ENCODE results near the gene XRCC4.
"Not testable (repeated sequence)": the region's sequence is repeated elsewhere in the genome, so short reads cannot be mapped to it uniquely, and the experiment has no call there.

The XRCC4 gene

DNA sequence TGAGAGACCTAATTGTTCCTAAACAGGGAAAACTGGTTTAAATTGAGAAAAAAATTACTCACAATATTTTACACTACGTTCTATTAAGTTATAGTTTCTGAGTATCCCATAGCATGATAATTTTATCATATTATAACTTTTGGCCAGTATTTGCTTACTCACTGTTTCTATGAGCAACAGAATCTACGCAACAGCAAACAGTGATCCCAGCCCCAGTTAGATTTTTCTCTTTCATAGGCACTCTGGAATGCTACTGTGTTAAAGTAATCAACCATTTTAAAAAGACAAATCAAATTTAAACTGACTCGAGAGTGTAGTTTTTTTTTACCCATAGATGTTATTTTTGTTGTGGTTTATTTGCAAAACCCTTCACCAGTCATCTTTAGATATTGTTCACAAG, 107.2 kb downstream of the XRCC4 start:
- DNase-seq (ENCODE audit: low read depth), result no peak

DNA sequence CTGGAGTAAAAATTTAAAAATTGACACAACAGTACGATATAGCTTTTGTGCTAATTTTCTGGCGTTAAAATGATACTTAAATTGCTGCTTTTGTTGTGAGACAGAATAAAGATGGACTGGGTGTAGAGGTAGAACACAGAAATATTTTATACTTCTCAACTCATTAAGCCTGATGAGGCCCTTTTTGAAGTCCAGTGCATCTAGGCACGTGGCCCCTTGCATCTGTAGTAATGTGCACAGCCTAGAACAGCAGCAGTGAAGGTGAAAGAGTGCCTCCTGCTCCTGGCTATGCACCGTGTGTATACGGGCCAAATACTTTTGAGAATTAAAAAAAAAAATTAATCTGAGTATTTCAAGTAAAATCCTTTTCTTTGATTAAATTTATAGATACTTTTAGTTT, 115.6 kb downstream of the XRCC4 start:
- DNase-seq (ENCODE audit: low read depth), result no peak

DNA sequence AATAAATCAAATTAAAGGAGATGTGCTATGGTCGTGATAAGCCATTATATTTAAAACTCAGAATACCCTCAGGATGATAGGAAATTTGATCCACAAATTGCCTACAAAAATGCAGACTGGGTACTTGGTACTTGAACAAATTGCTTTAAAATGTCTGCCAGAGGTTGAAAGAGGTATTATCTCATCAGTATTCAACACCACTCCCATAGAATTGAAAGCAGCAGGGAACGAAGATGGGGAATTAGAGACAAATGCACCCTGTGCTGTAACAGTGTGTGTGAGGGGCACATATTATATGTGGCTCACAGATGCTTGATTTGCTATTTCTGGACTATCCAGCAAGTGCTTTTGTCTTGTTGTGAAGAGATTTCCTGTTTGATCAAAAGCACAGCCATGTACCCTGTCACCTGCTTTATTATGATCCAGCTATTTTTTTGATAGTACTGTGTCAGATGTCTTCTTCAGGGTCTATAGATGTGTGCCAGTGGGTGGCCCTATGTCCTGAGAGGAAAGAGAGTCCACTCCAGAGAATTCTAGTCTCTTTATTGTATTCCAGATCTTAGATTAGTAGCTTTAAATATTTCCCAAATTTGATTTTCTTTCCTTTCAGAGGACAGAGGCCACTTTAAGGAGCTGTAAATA, 120.1 kb downstream of the XRCC4 start:
- no peak for DNase-seq (ENCODE audit: low read depth)

DNA sequence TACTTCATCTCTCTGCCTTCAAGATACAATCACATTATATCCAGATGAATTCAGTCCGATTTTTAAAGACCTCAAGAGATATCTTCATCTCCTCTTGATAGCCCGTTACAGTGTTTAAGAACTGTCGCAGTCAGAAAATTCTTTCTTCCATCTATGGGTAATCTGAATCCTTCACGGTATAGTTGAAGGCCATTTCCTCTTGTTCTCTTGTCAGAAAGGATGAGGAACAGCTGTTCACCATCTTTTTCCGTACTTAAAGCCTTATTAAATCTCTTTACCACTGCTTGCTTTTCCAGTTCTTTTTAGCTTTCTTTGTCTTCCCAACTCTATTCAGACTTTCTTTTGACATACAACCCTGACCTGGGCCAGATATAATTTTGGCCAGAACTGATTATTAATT, 121.8 kb downstream of the XRCC4 start:
- DNase-seq (ENCODE audit: low read depth), result no peak

DNA sequence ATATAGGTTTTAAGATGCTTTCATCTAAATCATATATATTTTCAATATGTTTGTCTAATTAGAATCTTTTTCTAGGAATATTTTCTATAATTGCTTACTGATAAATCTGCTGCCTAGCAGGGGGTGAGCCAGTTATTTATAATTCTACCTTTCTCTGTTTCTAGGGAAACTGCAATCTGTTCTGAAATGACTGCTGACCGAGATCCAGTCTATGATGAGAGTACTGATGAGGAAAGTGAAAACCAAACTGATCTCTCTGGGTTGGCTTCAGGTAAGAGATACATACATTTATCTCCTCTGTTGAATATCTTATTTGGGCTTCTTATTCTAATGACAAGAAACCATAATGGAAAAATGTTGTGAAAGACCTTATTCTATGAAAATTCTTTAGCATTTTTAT, 127.3 kb downstream of the XRCC4 start:
- DNase-seq (ENCODE audit: low read depth), result no peak

DNA sequence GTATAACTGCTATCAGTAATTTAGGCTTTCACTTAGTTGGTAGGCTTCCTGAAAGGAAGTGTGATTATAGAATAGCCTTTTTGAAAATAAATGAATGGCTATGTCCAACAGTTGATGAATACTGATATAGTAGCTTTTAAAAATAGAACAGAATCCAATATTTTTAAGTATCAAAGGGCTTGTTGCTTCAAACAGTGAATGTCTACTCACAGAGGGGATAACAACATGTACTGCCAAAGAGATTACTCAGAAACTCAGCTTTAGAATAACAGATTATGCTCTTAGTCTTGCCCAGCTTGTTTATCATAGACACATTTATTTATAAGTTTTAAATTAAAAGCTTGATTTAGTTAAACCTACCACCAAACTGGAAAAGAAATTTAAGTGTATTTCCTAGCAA, 132.6 kb downstream of the XRCC4 start:
- no peak for DNase-seq (ENCODE audit: low read depth)

DNA sequence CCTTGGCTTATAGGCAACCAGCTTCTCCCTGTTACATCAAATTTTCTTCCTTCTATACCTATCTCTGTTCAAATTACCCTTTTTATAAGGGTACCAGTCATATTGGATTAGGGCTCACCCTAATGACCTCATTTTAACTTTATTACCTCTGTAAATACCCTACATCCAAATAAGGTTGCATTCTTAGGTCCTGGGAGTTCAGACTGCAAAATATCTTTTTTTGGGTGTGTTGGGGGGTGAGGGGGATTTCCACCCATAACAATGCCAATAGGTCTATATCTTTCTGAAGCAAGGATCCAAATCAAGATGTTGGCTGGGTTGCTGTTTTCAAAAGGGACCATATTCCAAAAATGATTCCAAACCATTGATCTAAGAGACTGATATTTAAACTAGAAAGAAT, 141.7 kb downstream of the XRCC4 start:
- no peak for DNase-seq (ENCODE audit: low read depth)

DNA sequence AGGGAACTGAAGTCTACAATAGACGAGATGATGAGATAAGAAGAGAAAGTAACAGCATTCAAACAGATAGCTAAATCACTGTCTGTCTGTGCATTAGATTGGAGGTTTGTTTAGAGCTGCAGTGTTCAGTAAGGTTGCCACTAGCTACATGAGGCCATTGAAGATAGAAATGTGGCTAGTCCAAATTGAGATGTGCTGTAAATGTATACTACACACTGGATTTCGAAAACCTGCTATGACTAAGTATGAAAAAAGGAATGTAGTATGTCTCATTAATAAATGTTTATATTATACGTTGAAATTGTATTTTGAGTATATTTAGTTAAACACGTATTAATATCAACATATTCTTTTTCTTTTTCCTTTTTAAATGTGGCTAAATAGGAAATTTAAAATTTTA, 142.1 kb downstream of the XRCC4 start:
- DNase-seq (ENCODE audit: low read depth), result no peak

DNA sequence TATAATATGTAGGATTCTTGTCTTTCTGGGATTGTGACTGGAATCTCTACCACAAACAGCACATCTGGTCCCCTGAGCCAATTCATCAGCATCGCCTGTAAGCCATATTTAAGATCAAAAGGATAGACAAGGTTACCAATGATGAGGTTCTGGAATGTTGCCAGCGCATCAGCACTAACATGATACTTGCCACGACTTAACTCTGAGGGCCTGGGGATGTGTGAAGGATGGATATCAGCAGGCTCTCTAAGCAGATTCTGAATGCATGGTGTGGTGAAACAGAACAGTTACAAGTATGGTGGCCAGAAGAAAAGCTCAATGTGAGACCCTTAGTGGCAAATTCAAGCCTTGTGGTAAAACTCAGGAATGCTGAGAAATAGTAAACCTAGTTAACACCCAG, 143.0 kb downstream of the XRCC4 start:
- DNase-seq (ENCODE audit: low read depth), result no peak

DNA sequence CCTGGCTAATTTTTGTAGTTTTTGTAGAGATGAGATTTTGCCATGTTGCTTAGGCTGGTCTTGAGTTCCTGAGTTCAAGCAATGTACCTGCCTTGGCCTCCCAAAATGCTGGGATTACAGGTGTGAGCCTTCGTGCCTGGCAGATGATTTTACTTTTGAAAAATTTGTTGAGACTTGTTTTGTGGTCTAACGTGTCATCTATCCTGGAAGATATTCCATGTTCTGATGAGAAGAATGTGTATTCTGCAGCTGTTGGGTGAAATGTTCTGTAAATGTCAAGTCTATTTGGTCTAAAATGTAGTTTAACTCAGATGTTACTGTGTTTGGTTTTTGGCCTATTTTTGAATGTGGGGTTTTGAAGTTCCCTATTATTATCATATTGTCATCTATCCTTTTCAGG, 145.6 kb downstream of the XRCC4 start:
- DNase-seq (ENCODE audit: low read depth), result no peak

DNA sequence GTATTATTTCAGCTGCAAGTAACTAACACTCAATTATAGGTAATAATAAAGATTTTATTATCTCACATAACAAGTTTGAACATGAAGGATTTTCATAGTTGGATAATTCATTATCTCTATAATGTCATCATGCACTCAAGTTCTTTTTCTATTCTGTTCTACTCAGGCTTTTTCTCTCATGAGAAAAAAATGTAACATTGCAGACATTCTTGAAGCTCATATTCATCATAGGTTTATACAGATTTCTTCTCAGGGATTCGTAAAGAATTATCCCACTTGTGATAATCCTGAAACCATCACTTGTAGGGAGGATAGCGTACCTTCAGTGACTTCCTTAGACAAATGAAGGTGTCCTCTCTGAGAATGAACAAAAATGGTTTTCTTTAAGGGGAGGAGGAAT, 150.3 kb downstream of the XRCC4 start:
- no peak for DNase-seq (ENCODE audit: low read depth)

DNA sequence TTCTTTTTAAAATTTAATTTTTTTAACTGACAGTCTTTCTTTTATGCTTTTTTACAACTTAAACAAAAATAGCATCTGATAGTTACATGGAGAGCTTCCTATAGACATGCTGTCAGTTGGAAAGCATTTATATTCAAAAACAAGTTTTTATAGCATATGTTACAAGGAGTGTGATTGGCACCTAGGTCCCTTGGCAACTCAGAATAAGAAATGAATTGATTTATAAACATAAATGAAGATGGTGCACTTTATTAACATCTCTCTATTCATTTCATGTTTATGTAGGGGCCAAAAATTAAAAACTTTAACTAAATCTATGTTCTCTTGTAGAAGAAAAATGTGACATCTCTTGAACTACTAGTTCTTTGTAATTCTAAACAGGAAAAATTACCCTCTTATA, 153.2 kb downstream of the XRCC4 start:
- DNase-seq (ENCODE audit: low read depth), result no peak

DNA sequence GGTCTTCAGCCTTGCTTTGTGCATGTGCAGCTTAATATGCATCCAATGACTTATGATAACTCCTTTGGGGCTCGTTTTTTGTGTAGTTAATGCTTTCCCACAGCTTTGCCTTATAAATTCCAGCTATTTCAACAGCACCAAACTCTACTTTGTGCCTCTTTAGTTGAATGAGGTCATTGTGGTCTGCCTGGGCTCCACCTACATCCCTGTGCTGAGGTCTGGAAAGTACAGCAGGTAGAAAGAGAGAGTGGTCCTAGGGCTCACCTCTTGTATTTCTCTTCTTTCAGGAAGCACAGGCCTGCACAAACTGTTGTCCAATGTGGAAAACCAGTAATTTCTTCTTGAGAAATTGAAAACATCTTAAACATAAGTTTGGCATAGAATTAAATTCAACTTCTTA, 167.2 kb downstream of the XRCC4 start:
- DNase-seq (ENCODE audit: low read depth), result no peak

DNA sequence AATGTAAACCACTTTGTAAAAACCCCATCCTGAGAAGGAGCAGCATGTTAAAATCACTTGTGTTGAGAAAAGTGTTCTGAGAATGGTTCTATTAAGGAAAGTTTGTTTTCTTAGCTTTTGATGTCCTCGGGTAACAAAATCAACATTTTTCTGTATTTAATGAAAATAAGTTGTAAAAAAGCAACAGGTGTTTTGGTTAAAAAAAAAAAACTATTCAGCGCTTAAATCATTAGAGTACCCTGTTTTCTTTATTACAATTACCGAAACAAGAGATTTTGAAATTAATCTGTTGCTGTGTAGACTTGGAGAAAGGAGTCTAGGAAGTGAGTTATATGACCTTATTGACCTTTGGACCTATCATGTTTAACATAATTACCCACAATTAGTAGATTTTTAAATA, 167.7 kb downstream of the XRCC4 start:
- DNase-seq (ENCODE audit: low read depth), result no peak

DNA sequence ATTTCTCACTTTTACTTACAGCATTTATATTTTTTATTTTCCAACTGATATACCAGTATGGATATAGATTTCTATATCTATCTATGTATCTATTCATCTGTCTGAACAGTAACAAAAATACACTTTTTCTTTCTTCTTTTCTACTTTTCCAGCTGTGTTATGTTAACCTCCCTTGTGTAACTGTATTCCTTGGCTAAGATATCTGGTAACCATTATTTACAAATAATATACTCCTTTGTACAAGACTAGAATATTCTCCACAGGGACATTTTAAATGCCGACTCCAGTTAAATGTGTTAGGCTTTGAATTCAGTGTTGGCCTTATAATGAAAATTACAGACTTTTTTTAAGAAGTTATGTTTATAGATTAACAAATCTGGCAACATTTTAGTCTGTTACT, 168.7 kb downstream of the XRCC4 start:
- no peak for DNase-seq (ENCODE audit: low read depth)

DNA sequence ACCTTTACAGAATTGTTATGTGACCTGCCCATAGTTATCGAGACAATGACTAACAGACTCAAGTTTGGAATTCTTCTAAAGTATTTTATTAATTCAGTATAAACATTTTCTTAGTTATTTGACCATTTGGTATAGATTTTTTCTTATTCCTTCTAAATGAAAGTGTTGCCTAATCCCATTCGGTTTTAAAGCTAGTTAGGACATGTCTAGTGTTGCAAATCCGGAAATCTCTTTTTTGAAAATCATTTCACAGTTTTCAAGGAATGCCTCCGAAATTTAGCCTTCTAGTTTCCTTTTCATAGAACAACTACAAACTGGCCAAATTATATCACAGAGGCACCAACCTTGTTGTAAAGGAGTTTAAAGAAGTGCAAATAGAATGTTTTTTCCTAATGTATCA, 171.8 kb downstream of the XRCC4 start:
- no peak for DNase-seq (ENCODE audit: low read depth)

DNA sequence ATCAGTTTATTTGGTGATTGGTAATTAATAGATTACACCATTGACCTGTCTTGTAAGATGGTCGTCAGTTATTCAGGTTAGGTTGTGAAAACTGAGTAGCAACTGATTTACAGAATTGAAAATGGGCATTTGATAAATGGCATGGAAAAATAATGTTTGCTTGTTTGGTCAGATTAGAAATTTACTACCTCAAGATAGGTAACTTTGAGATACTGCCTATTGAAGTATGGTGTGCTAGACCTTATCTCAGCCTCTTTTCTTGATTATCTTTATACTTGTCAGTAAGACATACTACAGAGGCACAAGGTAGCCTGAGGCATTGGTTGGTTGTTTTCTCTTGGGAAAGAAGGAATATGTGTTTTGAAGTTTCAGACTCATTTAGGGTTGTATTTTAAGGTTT, 174.5 kb downstream of the XRCC4 start:
- no peak for DNase-seq (ENCODE audit: low read depth)

DNA sequence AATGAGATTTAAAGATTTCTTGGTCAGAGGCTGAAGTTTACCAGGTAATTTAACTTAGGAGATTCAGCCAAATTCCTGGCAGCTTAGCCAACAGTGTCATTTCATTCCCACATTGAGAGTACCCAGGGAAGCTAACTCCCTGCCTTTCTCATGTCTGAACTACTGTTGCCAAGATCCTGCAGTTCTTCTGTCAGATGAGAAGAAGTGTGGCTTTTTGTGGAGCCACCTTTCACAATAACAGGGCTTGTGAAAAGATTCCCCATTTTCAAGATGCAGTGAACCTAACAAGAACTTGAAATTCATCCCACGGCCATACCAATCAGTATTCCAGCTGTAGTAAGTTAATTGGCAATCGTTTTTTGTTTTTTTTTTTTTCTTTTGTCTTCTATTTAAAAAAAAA, 176.4 kb downstream of the XRCC4 start:
- no peak for DNase-seq (ENCODE audit: low read depth)

DNA sequence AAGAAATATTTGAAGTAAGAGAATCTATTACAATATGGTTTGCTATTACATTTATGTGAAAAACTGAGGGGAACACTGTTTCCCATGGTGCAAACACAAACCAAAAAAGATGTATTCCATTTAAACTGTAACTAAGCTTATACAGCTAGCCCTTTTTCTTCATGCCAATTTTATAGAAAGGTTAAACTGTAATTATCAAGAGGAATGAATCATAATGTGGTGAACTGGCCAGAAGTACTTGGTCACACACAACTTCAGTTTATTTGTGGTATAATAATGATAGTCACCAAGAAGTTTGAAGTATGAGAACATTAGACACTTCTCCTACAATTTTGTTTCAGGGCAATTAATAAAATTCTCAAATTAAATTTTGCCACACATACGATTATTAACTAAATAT, 177.9 kb downstream of the XRCC4 start:
- DNase-seq (ENCODE audit: low read depth), result no peak

DNA sequence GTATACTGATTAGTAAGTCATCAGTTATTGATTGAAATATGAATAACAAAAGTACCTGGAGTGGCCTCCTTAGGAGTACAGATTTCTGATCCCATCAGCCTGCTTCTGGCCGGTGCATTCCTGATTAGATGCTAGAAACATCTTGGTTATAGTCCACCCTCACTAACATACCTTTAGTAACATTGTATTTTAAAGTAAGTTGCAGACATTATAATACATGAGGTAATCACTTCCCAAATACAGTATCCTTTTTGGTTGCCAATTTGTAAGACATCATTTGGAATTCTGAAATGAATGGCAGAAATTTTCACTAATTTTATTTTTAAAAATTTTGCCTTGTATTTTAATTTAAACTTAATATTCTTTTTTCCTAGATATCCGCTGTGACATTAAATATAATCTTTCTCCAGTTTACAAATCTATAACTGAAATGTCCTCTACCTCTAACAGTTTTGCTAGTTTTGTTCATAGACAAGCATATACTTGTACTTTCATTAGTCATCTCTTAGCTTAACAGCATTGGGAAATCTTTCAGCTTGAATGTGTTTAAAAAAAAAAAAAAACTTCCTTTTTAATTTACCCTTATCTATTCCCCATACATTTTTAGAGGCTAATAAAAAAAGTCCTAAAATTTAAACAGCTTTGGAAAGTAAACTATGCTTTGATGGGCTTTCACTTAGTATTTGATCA, 178.9 kb downstream of the XRCC4 start:
- no peak for DNase-seq (ENCODE audit: low read depth)

DNA sequence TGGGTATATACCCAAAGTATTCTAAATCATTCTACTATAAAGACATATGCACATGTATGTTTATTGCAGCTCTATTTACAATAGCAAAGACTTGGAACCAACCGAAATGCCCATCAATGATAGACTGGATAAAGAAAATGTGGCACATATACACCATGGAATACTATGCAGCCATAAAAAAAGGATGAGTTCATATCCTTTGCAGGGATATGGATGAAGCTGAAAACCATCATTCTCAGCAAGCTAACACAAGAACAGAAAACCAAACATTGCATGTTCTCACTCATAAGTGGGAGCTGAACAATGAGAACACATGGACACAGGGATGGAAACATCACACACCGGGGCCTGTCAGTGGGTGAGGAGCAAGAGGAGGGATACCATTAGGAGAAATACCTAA, 180.3 kb downstream of the XRCC4 start:
- not testable (repeated sequence) for DNase-seq (ENCODE audit: low read depth)

DNA sequence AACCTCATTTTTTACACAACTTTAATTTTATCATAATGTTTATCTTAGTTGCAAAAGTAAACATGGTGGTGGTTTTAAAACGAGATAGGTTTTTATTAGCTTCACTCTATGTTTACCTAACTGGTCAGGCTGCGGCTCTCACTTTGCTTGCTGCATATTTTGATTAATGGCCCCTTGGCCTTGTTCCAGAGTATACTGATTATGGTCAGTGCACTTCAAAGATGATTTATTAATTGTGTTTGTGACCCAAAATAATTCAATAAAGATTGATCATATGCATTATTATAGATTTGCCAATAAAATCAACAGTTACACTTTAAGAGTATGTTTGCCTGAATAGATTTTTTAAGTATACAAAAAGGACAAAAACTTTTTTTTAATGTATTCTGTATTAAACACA, 188.0 kb downstream of the XRCC4 start:
- no peak for DNase-seq (ENCODE audit: low read depth)

DNA sequence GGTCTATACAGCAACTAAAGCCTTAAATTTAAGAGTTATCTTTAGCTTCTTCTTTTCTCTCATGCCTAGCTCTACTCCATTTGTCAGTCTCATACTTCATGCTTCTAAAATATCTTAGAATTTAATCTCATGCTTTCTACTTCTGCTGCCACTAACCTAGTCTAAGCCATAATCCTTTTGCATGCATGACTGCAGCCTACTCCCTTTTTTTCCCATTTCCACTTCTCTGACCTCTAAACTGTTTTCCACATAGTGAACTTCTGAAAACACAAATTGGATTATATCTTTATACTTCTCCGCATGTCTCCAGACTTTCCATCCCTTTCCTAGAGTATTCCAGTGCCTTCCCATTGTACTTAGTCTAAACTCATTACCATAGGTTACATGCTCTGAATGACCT, 193.0 kb downstream of the XRCC4 start:
- DNase-seq (ENCODE audit: low read depth), result no peak

DNA sequence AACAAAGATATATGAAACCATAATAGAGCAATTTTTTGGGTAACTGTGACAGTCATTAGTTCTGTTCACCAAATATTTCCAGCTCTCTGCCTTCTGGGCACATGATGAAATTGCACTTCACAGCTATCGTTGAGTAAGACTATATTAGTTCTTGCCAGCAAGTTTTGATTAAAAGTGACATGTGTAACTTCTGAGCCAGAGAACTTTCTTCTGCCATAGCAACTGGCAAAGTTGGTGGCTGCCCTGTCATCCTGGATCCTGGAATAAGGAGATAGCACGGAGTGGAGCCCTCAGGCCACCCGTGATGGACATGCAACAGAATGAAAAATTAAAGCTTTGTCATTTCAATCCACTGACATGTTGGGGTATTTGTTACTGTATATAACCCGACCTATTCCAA, 199.8 kb downstream of the XRCC4 start:
- no peak for DNase-seq (ENCODE audit: low read depth)
